Measurements from ENCODE around the gene RBP5.

RBP5 gene

GRCh38 chr12:7103837-7104584 is 24.7 kb downstream of the RBP5 start:
- H3K27ac ChIP-seq (ENCODE audit: extremely low read depth, low read depth, low read length): no peak overlapping the region
- no peak overlapping the region for H3K4me3 ChIP-seq (ENCODE audit: low read depth, low read length)
- no peak for TF ChIP-seq ZNF530 (tag by site-specific recombination; IDR thresholded peaks at IDR 0.05; ENCODE audit: low read depth)
- TF ChIP-seq, protein P1, sequence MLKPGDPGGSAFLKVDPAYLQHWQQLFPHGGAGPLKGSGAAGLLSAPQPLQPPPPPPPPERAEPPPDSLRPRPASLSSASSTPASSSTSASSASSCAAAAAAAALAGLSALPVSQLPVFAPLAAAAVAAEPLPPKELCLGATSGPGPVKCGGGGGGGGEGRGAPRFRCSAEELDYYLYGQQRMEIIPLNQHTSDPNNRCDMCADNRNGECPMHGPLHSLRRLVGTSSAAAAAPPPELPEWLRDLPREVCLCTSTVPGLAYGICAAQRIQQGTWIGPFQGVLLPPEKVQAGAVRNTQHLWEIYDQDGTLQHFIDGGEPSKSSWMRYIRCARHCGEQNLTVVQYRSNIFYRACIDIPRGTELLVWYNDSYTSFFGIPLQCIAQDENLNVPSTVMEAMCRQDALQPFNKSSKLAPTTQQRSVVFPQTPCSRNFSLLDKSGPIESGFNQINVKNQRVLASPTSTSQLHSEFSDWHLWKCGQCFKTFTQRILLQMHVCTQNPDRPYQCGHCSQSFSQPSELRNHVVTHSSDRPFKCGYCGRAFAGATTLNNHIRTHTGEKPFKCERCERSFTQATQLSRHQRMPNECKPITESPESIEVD (tag by site-specific recombination; IDR thresholded peaks at IDR 0.05): no peak
- no peak for TF ChIP-seq ZNF585B (tag by site-specific recombination; IDR thresholded peaks at IDR 0.05)
- TF ChIP-seq ZNF311 (tag by site-specific recombination; IDR thresholded peaks at IDR 0.05; ENCODE audit: borderline replicate concordance): no peak
- TF ChIP-seq ZNF76 (tag by site-specific recombination; IDR thresholded peaks at IDR 0.05; ENCODE audit: borderline replicate concordance, low read depth): no peak
- no peak for TF ChIP-seq ZNF549 (tag by site-specific recombination; IDR thresholded peaks at IDR 0.05)
- no peak for TF ChIP-seq ZNF792 (tag by site-specific recombination; IDR thresholded peaks at IDR 0.05)
- TF ChIP-seq ZNF548 (tag by site-specific recombination; IDR thresholded peaks at IDR 0.05): no peak
- TF ChIP-seq KLF1 (tag by site-specific recombination; IDR thresholded peaks at IDR 0.05): no peak
- no peak for TF ChIP-seq ZNF350 (tag by site-specific recombination; IDR thresholded peaks at IDR 0.05)
- no peak for TF ChIP-seq ZNF341 (tag by site-specific recombination; IDR thresholded peaks at IDR 0.05; ENCODE audit: low read depth)
- TF ChIP-seq, protein P2, sequence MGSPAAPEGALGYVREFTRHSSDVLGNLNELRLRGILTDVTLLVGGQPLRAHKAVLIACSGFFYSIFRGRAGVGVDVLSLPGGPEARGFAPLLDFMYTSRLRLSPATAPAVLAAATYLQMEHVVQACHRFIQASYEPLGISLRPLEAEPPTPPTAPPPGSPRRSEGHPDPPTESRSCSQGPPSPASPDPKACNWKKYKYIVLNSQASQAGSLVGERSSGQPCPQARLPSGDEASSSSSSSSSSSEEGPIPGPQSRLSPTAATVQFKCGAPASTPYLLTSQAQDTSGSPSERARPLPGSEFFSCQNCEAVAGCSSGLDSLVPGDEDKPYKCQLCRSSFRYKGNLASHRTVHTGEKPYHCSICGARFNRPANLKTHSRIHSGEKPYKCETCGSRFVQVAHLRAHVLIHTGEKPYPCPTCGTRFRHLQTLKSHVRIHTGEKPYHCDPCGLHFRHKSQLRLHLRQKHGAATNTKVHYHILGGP (tag by site-specific recombination; IDR thresholded peaks at IDR 0.05): no peak
- no peak for TF ChIP-seq ZFP41 (tag by site-specific recombination; IDR thresholded peaks at IDR 0.05; ENCODE audit: borderline replicate concordance)
- no peak for TF ChIP-seq ELK4 (IDR thresholded peaks at IDR 0.05; ENCODE audit: borderline replicate concordance, low read depth, low read length)
- no peak for TF ChIP-seq CTCF (tag by site-specific recombination; IDR thresholded peaks at IDR 0.05)
- no peaks in the 10 kb centered on the region for H3K9me3 ChIP-seq (ENCODE audit: control insufficient read depth, insufficient read depth, low read depth, low read length)
- POLR2A ChIA-PET: no interaction called here
- H3K4me1 ChIP-seq (ENCODE audit: control insufficient read depth, insufficient read depth, low read length): no peaks in the 10 kb centered on the region
- CTCF ChIA-PET: interaction anchor here (0.8 to 1.4 kb wide), 2 partner anchors 9 to 159 kb away, joined by 3 to 4 read pairs; no protein-coding TSS in a partner anchor
- peaks cover 0 to 26% of the 10 kb centered on the region in 2 experiments; a peak in 1 of 3 replicates for H3K36me3 ChIP-seq (ENCODE audit: control insufficient read depth in 2 of 2, insufficient read depth in 1 of 2, low read length in 2 of 2)

DNA sequence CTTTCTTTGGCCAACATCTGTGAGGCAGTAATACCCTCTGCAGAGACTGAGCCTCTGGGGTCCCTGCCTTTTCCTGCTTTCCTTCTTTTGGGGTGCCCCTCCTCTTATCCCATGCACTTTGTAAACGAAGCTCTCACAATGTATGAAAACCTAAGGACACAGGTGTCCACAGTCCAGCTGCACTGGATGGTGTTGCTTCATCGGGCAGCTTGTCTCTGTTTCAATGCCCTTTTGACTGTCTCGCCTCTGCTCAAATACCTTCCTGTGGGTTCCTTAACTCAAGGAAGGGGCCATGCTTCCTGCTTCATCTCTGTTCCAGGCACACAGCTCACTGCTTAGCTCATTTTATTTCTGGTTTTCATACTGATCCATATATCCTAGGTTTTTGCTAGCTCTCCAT is 26.1 kb downstream of the RBP5 start:
- CTCF ChIA-PET: interaction anchor here (0.8 to 4.6 kb wide), 6 partner anchors 9 to 179 kb away, joined by 3 to 32 read pairs (median 5); partner anchors contain the start of genes C12orf57 and C1R
- Histone ChIP-seq H3K27ac (ENCODE audit: extremely low read depth, low read depth, low read length) (no peak overlapping the region), H3K36me3 (ENCODE audit: control insufficient read depth in 2 of 2, insufficient read depth in 1 of 2, low read length in 2 of 2) (peaks cover 0 to 29% of the 10 kb centered on the region in 2 experiments; a peak in 1 of 3 replicates), H3K9me3 (ENCODE audit: control insufficient read depth, insufficient read depth, low read depth, low read length) (no peaks in the 10 kb centered on the region), H3K4me3 (ENCODE audit: low read depth, low read length) (no peak overlapping the region), H3K4me1 (ENCODE audit: control insufficient read depth, insufficient read depth, low read length) (no peaks in the 10 kb centered on the region)
- TF ChIP-seq ZFHX2 (tag by site-specific recombination; conservative IDR thresholded peaks at IDR 0.05): no peak
- TF ChIP-seq ZNF335 (tag by site-specific recombination; conservative IDR thresholded peaks at IDR 0.05): no peak
- no peak for TF ChIP-seq ZSCAN16 (tag by site-specific recombination; IDR thresholded peaks at IDR 0.05)
- TF ChIP-seq ZNF16 (tag by site-specific recombination; IDR thresholded peaks at IDR 0.05; ENCODE audit: low read depth): no peak
- TF ChIP-seq, protein P3, sequence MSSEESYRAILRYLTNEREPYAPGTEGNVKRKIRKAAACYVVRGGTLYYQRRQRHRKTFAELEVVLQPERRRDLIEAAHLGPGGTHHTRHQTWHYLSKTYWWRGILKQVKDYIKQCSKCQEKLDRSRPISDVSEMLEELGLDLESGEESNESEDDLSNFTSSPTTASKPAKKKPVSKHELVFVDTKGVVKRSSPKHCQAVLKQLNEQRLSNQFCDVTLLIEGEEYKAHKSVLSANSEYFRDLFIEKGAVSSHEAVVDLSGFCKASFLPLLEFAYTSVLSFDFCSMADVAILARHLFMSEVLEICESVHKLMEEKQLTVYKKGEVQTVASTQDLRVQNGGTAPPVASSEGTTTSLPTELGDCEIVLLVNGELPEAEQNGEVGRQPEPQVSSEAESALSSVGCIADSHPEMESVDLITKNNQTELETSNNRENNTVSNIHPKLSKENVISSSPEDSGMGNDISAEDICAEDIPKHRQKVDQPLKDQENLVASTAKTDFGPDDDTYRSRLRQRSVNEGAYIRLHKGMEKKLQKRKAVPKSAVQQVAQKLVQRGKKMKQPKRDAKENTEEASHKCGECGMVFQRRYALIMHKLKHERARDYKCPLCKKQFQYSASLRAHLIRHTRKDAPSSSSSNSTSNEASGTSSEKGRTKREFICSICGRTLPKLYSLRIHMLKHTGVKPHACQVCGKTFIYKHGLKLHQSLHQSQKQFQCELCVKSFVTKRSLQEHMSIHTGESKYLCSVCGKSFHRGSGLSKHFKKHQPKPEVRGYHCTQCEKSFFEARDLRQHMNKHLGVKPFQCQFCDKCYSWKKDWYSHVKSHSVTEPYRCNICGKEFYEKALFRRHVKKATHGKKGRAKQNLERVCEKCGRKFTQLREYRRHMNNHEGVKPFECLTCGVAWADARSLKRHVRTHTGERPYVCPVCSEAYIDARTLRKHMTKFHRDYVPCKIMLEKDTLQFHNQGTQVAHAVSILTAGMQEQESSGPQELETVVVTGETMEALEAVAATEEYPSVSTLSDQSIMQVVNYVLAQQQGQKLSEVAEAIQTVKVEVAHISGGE (tag by site-specific recombination; conservative IDR thresholded peaks at IDR 0.05; ENCODE audit: low read depth): no peak
- no peak for TF ChIP-seq HOXC10 (CRISPR knock-in tag; IDR thresholded peaks at IDR 0.05)
- TF ChIP-seq ZNF843 (tag by site-specific recombination; IDR thresholded peaks at IDR 0.05): no peak
- POLR2A ChIA-PET: no interaction called here
